HL-60 (cell line): ENCODE results near the gene TMA16.

Experiments
- DNase-seq, 2 experiments: peaks; one replicate each; pipeline ENCODE4 v3.0.0-alpha.2; 2010 to 2020; ENCODE audit warnings: low read depth in 1 of 2, low spot score in 1 of 2
- H3K27ac ChIP-seq: fragments of 250-450 bp; sonication (Bioruptor Pico); replicated peaks from 2 replicates; pipeline ENCODE4 v1.5.1; 2020; ENCODE audit warnings: mild to moderate bottlenecking, moderate library complexity
- H3K27me3 ChIP-seq: fragments of 250-450 bp; sonication (Bioruptor Pico); 2 replicates; pipeline ENCODE4 v1.5.1; 2021; ENCODE audit warnings: mild to moderate bottlenecking, moderate library complexity; ENCODE audit not compliant: insufficient read depth, poor library complexity, severe bottlenecking
- H3K4me3 ChIP-seq: replicated peaks from 2 replicates; pipeline ENCODE4 v1.5.1; 2011; ENCODE audit warnings: mild to moderate bottlenecking, control low read depth, low read length; ENCODE audit not compliant: insufficient read depth
- CTCF ChIP-seq: IDR thresholded peaks from one replicate; pipeline ENCODE4 v1.5.1; 2011; ENCODE audit warnings: low read length, control low read depth, inconsistent platforms; ENCODE audit not compliant: insufficient read depth
- GABPA ChIP-seq: IDR thresholded peaks from 2 replicates; pipeline ENCODE4 v1.6.1; 2012; ENCODE audit warnings: low read depth
- POLR2AphosphoS5 ChIP-seq: IDR thresholded peaks from 2 replicates; pipeline ENCODE4 v1.6.1; 2012; ENCODE audit warnings: low read depth
- REST ChIP-seq: IDR thresholded peaks from 2 replicates; pipeline ENCODE4 v1.6.1; 2012; ENCODE audit warnings: low read depth; ENCODE audit not compliant: insufficient replicate concordance
- SPI1 ChIP-seq: IDR thresholded peaks from 2 replicates; pipeline ENCODE4 v1.6.1; 2012; ENCODE audit warnings: low read depth, mild to moderate bottlenecking, borderline replicate concordance

The TMA16 gene

GRCh38 chr4:163493643-163494359 lies 689 bp upstream of the TMA16 start:
- Histone ChIP-seq H3K4me3 (peak overlapping the region; percentile 76), H3K27me3 (no peaks in the 10 kb centered on the region), H3K27ac (peak overlapping the region; percentile 99)
- TF ChIP-seq POLR2AphosphoS5 (no peak), CTCF (no peak), SPI1 (peak; percentile 96), REST (no peak), GABPA (no peak)
- DNase-seq = peak in 1 of 2 experiments; percentile 61

GRCh38 chr4:163495900-163496299 lies 1.4 kb downstream of the TMA16 start:
- no peak for DNase-seq
- Histone ChIP-seq H3K27me3 (no peaks in the 10 kb centered on the region), H3K27ac (peak overlapping the region; percentile 99), H3K4me3 (peak overlapping the region; percentile 76)
- TF ChIP-seq POLR2AphosphoS5 (no peak), REST (no peak), GABPA (no peak), SPI1 (no peak), CTCF (no peak)

GRCh38 chr4:163500586-163500985 lies 6.1 kb downstream of the TMA16 start:
- no peak overlapping the region for H3K27ac ChIP-seq
- no peak for DNase-seq
- H3K4me3 ChIP-seq = no peak overlapping the region
- TF ChIP-seq POLR2AphosphoS5 = no peak
- no peak for TF ChIP-seq REST
- no peak for TF ChIP-seq CTCF
- no peak for TF ChIP-seq GABPA
- no peak for TF ChIP-seq SPI1
- no peaks in the 10 kb centered on the region for H3K27me3 ChIP-seq
